ENCODE measurements around the gene PPP2R5B.

The PPP2R5B gene

GRCh38 chr11:64894812-64895452, 29.6 kb upstream of the PPP2R5B start:
- H3K27ac ChIP-seq (ENCODE audit: extremely low read depth, low read depth, low read length), result no peak overlapping the region
- H3K4me3 ChIP-seq (ENCODE audit: low read depth, low read length), result no peak overlapping the region
- CTCF ChIA-PET, result interaction anchor here (0.5 to 9.4 kb wide), 12 partner anchors 9 to 149 kb away, joined by 3 to 111 read pairs (median 4); no protein-coding TSS in a partner anchor
- TF ChIP-seq ZSCAN16 (tag by site-specific recombination; IDR thresholded peaks at IDR 0.05) (no peak), GLI2 (tag by site-specific recombination; IDR thresholded peaks at IDR 0.05; ENCODE audit: borderline replicate concordance, low read depth) (no peak), ZNF350 (tag by site-specific recombination; IDR thresholded peaks at IDR 0.05) (no peak), ZNF561 (tag by site-specific recombination; IDR thresholded peaks at IDR 0.05; ENCODE audit: borderline replicate concordance) (no peak), ZNF311 (tag by site-specific recombination; IDR thresholded peaks at IDR 0.05; ENCODE audit: borderline replicate concordance) (no peak), ZNF473 (tag by site-specific recombination; IDR thresholded peaks at IDR 0.05) (no peak), ZNF785 (tag by site-specific recombination; IDR thresholded peaks at IDR 0.05) (no peak), SCRT1 (tag by site-specific recombination; IDR thresholded peaks at IDR 0.05; ENCODE audit: borderline replicate concordance) (no peak), ZNF549 (tag by site-specific recombination; IDR thresholded peaks at IDR 0.05) (no peak), ZNF510 (tag by site-specific recombination; IDR thresholded peaks at IDR 0.05; ENCODE audit: insufficient replicate concordance) (no peak), ZNF184 (tag by site-specific recombination; IDR thresholded peaks at IDR 0.05) (no peak), ZNF571 (tag by site-specific recombination; IDR thresholded peaks at IDR 0.05) (no peak)
- no peaks in the 10 kb centered on the region for H3K9me3 ChIP-seq (ENCODE audit: control insufficient read depth, insufficient read depth, low read depth, low read length)
- H3K4me1 ChIP-seq (ENCODE audit: control insufficient read depth, insufficient read depth, low read length), result no peaks in the 10 kb centered on the region
- POLR2A ChIA-PET, result interaction anchor here (1.0 to 1.3 kb wide), 2 partner anchors 21 to 117 kb away, joined by 3 to 4 read pairs; partner anchors contain the start of gene SF1
- H3K36me3 ChIP-seq (ENCODE audit: control insufficient read depth in 2 of 2, insufficient read depth in 1 of 2, low read length in 2 of 2), result peaks cover 0 to 45% of the 10 kb centered on the region in 2 experiments; a peak in 1 of 3 replicates

DNA sequence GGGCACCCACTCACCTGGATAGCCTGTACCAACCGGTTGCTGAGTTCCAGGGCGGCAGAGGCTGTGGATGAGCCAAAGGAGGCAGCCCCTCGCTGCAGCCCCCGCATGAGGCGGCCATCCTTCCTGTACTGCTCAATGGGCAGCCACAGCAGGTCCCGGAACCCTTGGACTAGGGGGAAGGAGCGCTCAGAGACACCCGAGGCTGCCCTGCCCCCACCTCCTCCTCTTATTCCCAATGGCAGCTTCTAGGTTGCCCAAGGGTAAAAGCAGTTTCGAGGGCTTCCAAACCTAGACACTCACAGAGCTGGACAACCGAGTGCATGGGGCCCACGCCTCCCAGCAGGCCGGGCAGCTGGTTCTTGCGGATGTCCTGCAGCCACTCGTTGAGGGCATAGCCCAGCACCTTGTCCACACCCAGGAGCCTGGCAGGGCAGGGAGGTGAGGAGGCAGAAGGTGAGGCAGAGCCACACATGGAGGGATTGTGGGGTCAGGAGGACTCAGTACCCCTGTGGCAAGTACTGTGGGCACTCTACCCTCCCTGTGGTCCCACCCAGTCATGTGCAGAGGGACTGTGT, 28.0 kb upstream of the PPP2R5B start:
- Histone ChIP-seq H3K4me3 (ENCODE audit: low read depth, low read length) (no peak overlapping the region), H3K4me1 (ENCODE audit: control insufficient read depth, insufficient read depth, low read length) (no peaks in the 10 kb centered on the region), H3K9me3 (ENCODE audit: control insufficient read depth, insufficient read depth, low read depth, low read length) (no peaks in the 10 kb centered on the region), H3K36me3 (ENCODE audit: control insufficient read depth in 2 of 2, insufficient read depth in 1 of 2, low read length in 2 of 2) (peaks cover 0 to 61% of the 10 kb centered on the region in 2 experiments; a peak in 2 of 3 replicates), H3K27ac (ENCODE audit: extremely low read depth, low read depth, low read length) (no peak overlapping the region)
- CTCF ChIA-PET, result interaction anchor here (0.5 to 9.4 kb wide), 3 partner anchors 8 to 85 kb away, joined by 3 to 111 read pairs (median 5); no protein-coding TSS in a partner anchor
- POLR2A ChIA-PET, result interaction anchor here (0.9 to 1.2 kb wide), 2 partner anchors 21 to 31 kb away, joined by 3 to 4 read pairs; no protein-coding TSS in a partner anchor
- TF ChIP-seq ZBTB7A (tag by site-specific recombination; IDR thresholded peaks at IDR 0.05; ENCODE audit: low read depth) (no peak), ZNF423 (tag by site-specific recombination; IDR thresholded peaks at IDR 0.05) (no peak), ZNF571 (tag by site-specific recombination; IDR thresholded peaks at IDR 0.05) (no peak), PRDM10 (tag by site-specific recombination; IDR thresholded peaks at IDR 0.05) (peak; percentile 75), PRDM4 (tag by site-specific recombination; IDR thresholded peaks at IDR 0.05) (peak; percentile 99), ZNF362 (tag by site-specific recombination; IDR thresholded peaks at IDR 0.05) (no peak)
- TF ChIP-seq, protein P1, sequence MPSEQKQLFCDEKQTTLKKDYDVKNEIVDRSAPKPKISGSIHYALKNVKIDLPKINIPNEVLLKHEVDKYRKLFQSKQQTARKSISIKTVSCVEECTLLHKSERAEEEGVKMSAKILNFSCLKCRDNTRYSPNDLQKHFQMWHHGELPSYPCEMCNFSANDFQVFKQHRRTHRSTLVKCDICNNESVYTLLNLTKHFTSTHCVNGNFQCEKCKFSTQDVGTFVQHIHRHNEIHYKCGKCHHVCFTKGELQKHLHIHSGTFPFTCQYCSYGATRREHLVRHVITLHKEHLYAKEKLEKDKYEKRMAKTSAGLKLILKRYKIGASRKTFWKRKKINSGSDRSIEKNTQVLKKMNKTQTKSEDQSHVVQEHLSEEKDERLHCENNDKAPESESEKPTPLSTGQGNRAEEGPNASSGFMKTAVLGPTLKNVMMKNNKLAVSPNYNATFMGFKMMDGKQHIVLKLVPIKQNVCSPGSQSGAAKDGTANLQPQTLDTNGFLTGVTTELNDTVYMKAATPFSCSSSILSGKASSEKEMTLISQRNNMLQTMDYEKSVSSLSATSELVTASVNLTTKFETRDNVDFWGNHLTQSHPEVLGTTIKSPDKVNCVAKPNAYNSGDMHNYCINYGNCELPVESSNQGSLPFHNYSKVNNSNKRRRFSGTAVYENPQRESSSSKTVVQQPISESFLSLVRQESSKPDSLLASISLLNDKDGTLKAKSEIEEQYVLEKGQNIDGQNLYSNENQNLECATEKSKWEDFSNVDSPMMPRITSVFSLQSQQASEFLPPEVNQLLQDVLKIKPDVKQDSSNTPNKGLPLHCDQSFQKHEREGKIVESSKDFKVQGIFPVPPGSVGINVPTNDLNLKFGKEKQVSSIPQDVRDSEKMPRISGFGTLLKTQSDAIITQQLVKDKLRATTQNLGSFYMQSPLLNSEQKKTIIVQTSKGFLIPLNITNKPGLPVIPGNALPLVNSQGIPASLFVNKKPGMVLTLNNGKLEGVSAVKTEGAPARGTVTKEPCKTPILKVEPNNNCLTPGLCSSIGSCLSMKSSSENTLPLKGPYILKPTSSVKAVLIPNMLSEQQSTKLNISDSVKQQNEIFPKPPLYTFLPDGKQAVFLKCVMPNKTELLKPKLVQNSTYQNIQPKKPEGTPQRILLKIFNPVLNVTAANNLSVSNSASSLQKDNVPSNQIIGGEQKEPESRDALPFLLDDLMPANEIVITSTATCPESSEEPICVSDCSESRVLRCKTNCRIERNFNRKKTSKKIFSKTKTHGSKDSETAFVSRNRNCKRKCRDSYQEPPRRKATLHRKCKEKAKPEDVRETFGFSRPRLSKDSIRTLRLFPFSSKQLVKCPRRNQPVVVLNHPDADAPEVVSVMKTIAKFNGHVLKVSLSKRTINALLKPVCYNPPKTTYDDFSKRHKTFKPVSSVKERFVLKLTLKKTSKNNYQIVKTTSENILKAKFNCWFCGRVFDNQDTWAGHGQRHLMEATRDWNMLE (tag by site-specific recombination; conservative IDR thresholded peaks at IDR 0.05; ENCODE audit: low read depth), result no peak

Data from HEK293 (cell line).